HCT116 (cell line): Measurements from ENCODE around the gene DDOST. TPM values are rescaled to one million over a fixed set of nuclear protein-coding genes. Genes with fewer than 3 reads are reported as not detected.
A peak's percentile ranks its signal among the peaks of the same experiment; 100 is the strongest.

ENCODE experiments used
- ATAC-seq: fragments of 200-7000 bp; cut with Tn5 transposase; 2 replicates; pipeline ENCODE4 v1.9.1; 2020; ENCODE audit warnings: mild to moderate bottlenecking, moderate library complexity
- BruUV-seq: library from RNA; stranded (reverse); fragments of 400-500 nt; replicated peaks from 2 replicates; lab custom pipeline; 2021; lab: Mats Ljungman, UMichigan
- CTCF ChIA-PET: fragments of 300-600 bp; sonication (Branson Sonifier 250); formaldehyde crosslinking; loops from one replicate; lab custom pipeline; 2021; ENCODE audit warnings: antibody characterized with exemption; lab: Charles Lee
- POLR2A ChIA-PET: fragments of 300-600, 350-600 bp; sonication (Branson Sonifier 250); formaldehyde crosslinking; loops from one replicate; lab custom pipeline; 2021; ENCODE audit warnings: antibody characterized with exemption; lab: Charles Lee
- RAD21 ChIA-PET, 2 experiments: fragments of 300-600 bp; sonication (Branson Sonifier 250); formaldehyde crosslinking; loops; one replicate each; lab custom pipeline; 2023; ENCODE audit warnings: low total read pairs in 2 of 2; ENCODE audit not compliant: uncharacterized antibody in 2 of 2, unreplicated experiment in 2 of 2, low non-redundant PET in 1 of 2; lab: Charles Lee
- DNase-seq: peaks from one replicate; pipeline ENCODE4 v3.0.0-alpha.2; 2010; ENCODE audit warnings: low read depth, low spot score
- H2AFZ ChIP-seq: fragments of 200-600 bp; shearing (Covaris generic), sonication (generic); 2 replicates; pipeline ENCODE4 v1.6.1; 2017; ENCODE audit warnings: low read depth, mixed run types, mixed read lengths, antibody characterized with exemption, low read length; ENCODE audit not compliant: poor library complexity, severe bottlenecking
- H3K27ac ChIP-seq: 2 replicates; pipeline ENCODE4 v1.5.1; 2012; ENCODE audit warnings: low read depth, low read length
- H3K27me3 ChIP-seq: fragments of 200-600 bp; sonication (generic); 2 replicates; pipeline ENCODE4 v1.6.1; 2016; ENCODE audit warnings: mixed run types, low read length, mixed read lengths; ENCODE audit not compliant: insufficient read depth
- H3K36me3 ChIP-seq, 2 experiments: fragments of 200-500 bp in 1 of 2; fragments of 200-600 bp in 1 of 2; sonication (Bioruptor generic) in 1 of 2; sonication (generic) in 1 of 2; 2 replicates each; pipeline versions ENCODE4 v1.5.1 to v1.6.1; 2014 to 2016; ENCODE audit warnings: low read length in 2 of 2, inconsistent platforms in 1 of 2, mixed read lengths in 1 of 2, mixed run types in 1 of 2; ENCODE audit not compliant: insufficient read depth in 2 of 2, control insufficient read depth in 1 of 2
- H3K4me1 ChIP-seq, 2 experiments: fragments of 200-600 bp in 1 of 2; sonication (generic) in 1 of 2; 2 replicates each; pipeline versions ENCODE4 v1.5.1 to v1.6.1; 2012 to 2017; ENCODE audit warnings: low read length in 2 of 2, inconsistent platforms in 1 of 2, mild to moderate bottlenecking in 1 of 2, mixed read lengths in 1 of 2, mixed run types in 1 of 2, moderate library complexity in 1 of 2; ENCODE audit not compliant: insufficient read depth in 2 of 2, control insufficient read depth in 1 of 2
- H3K4me2 ChIP-seq: fragments of 200-600 bp; sonication (generic); 2 replicates; pipeline ENCODE4 v1.6.1; 2017; ENCODE audit warnings: mixed run types, low read length, mixed read lengths
- H3K4me3 ChIP-seq, 2 experiments: fragments of 200-600 bp in 1 of 2; sonication (generic) in 1 of 2; replicated peaks in 1 of 2; 2 replicates each; pipeline ENCODE4 v1.5.1; 2011 to 2016; ENCODE audit warnings: low read length in 2 of 2, control low read depth in 1 of 2, low read depth in 1 of 2, mild to moderate bottlenecking in 1 of 2, mixed read lengths in 1 of 2, mixed run types in 1 of 2
- H3K79me2 ChIP-seq: fragments of 200-600 bp; sonication (generic); 2 replicates; pipeline ENCODE4 v1.6.1; 2017; ENCODE audit warnings: mild to moderate bottlenecking, mixed run types, low read length, moderate library complexity, mixed read lengths; ENCODE audit not compliant: insufficient read depth
- H3K9ac ChIP-seq: fragments of 200-600 bp; sonication (generic); 2 replicates; pipeline ENCODE4 v1.6.1; 2016; ENCODE audit warnings: low read length, mixed read lengths
- H3K9me2 ChIP-seq: fragments of 200-600 bp; sonication (generic), shearing (Covaris generic); 2 replicates; pipeline ENCODE4 v1.6.1; 2017; ENCODE audit warnings: mixed run types, mild to moderate bottlenecking, moderate library complexity; ENCODE audit not compliant: insufficient read depth
- H3K9me3 ChIP-seq, 2 experiments: fragments of 200-500 bp in 1 of 2; fragments of 200-600 bp in 1 of 2; sonication (Bioruptor generic) in 1 of 2; sonication (generic) in 1 of 2; 2 replicates each; pipeline ENCODE4 v1.6.1; 2014 to 2017; ENCODE audit warnings: low read length in 2 of 2, mixed read lengths in 2 of 2, inconsistent platforms in 1 of 2, low read depth in 1 of 2, mild to moderate bottlenecking in 1 of 2, mixed run types in 1 of 2, moderate library complexity in 1 of 2; ENCODE audit not compliant: control insufficient read depth in 1 of 2, insufficient read depth in 1 of 2
- H4K20me1 ChIP-seq: fragments of 200-600 bp; sonication (generic), shearing (Covaris generic); 2 replicates; pipeline ENCODE4 v1.6.1; 2017; ENCODE audit warnings: mixed run types, mild to moderate bottlenecking, moderate library complexity; ENCODE audit not compliant: insufficient read depth
- ATF3 ChIP-seq: IDR thresholded peaks from 2 replicates; pipeline ENCODE4 v1.6.1; 2012
- CBX3 ChIP-seq: IDR thresholded peaks from 2 replicates; pipeline ENCODE4 v1.6.1; 2012; ENCODE audit warnings: low read depth
- CEBPB ChIP-seq: IDR thresholded peaks from 2 replicates; pipeline ENCODE4 v1.6.1; 2012; ENCODE audit warnings: low read depth
- EGR1 ChIP-seq: IDR thresholded peaks from 2 replicates; pipeline ENCODE4 v1.6.1; 2012; ENCODE audit warnings: low read depth
- ELF1 ChIP-seq: IDR thresholded peaks from 2 replicates; pipeline ENCODE4 v1.6.1; 2012; ENCODE audit warnings: low read depth, borderline replicate concordance
- EZH2 ChIP-seq: fragments of 200-600 bp; sonication (generic); IDR thresholded peaks from 2 replicates; pipeline ENCODE4 v1.6.1; 2017; ENCODE audit warnings: antibody characterized with exemption, mixed run types
- EZH2phosphoT487 ChIP-seq: fragments of 200-600 bp; IDR thresholded peaks from 2 replicates; pipeline ENCODE4 v1.6.1; 2018; ENCODE audit warnings: antibody characterized with exemption, borderline replicate concordance
- FOSL1 ChIP-seq: IDR thresholded peaks from 2 replicates; pipeline ENCODE4 v1.6.1; 2012; ENCODE audit warnings: low read depth
- JUND ChIP-seq: IDR thresholded peaks from 2 replicates; pipeline ENCODE4 v1.6.1; 2012
- RAD21 ChIP-seq: IDR thresholded peaks from 2 replicates; pipeline ENCODE4 v1.6.1; 2012; ENCODE audit warnings: low read depth, mild to moderate bottlenecking
- REST ChIP-seq: IDR thresholded peaks from 2 replicates; pipeline ENCODE4 v1.6.1; 2012; ENCODE audit warnings: low read depth
- SP1 ChIP-seq: IDR thresholded peaks from 2 replicates; pipeline ENCODE4 v1.6.1; 2012; ENCODE audit warnings: low read depth
- SRF ChIP-seq: IDR thresholded peaks from 2 replicates; pipeline ENCODE4 v1.6.1; 2012; ENCODE audit warnings: low read depth
- TCF7L2 ChIP-seq: IDR thresholded peaks from 2 replicates; pipeline ENCODE4 v1.7.0; 2011; ENCODE audit warnings: borderline replicate concordance, inconsistent platforms; ENCODE audit not compliant: insufficient read depth, insufficient read length; ENCODE audit errors: extremely low read depth
- YY1 ChIP-seq: IDR thresholded peaks from 2 replicates; pipeline ENCODE4 v1.6.1; 2011; ENCODE audit warnings: low read length, low read depth, moderate library complexity, mild to moderate bottlenecking; ENCODE audit not compliant: insufficient replicate concordance; ENCODE audit errors: extremely low read depth
- ZBTB33 ChIP-seq: IDR thresholded peaks from 2 replicates; pipeline ENCODE4 v1.6.1; 2011; ENCODE audit warnings: mild to moderate bottlenecking, low read length, moderate library complexity; ENCODE audit not compliant: insufficient replicate concordance; ENCODE audit errors: extremely low read depth
- ZFX ChIP-seq: fragments of 450-650 bp; IDR thresholded peaks from 2 replicates; pipeline ENCODE4 v1.6.1; 2017
- ZNF274 ChIP-seq: fragments of 200-500 bp; sonication (Bioruptor generic); IDR thresholded peaks from 2 replicates; pipeline ENCODE4 v1.6.1; 2014; ENCODE audit warnings: mild to moderate bottlenecking, low read depth, low read length, inconsistent platforms
- intact Hi-C: fragments of 100-400 bp; cut with micrococcal nuclease; formaldehyde crosslinking; loops from 2 replicates; pipeline ENCODE4 v1.10.0; 2022
- total RNA-seq: library from RNA; stranded (reverse); gene quantifications from one replicate; pipeline ENCODE4 v1.2.1, GENCODE V29; 2021; ENCODE audit not compliant: unreplicated experiment

The DDOST gene
- total RNA-seq, 1 experiment from 2014 or later = 387 TPM

GRCh38 chr1:20610970-20611369 lies 50.2 kb downstream of the DDOST start:
- H3K4me2 ChIP-seq = peak overlapping the region; percentile 65
- no peaks in the 10 kb centered on the region for H3K79me2 ChIP-seq
- POLR2A ChIA-PET = no interaction called here
- no peak overlapping the region for H3K4me3 ChIP-seq
- no peak for ATAC-seq
- H3K27ac ChIP-seq = no peak overlapping the region
- no TSS peak for BruUV-seq
- H3K27me3 ChIP-seq = no peaks in the 10 kb centered on the region
- TF ChIP-seq ZFX (no peak), EZH2phosphoT487 (no peak), CBX3 (no peak), TCF7L2 (no peak), RAD21 (no peak), SP1 (no peak), FOSL1 (no peak), SRF (no peak), YY1 (no peak), ELF1 (no peak), REST (no peak), ZBTB33 (no peak), CEBPB (no peak), ATF3 (no peak), ZNF274 (no peak), JUND (no peak), EGR1 (no peak), EZH2 (no peak)
- TF ChIP-seq, all 23 proteins: peak for 0
- Histone ChIP-seq H3K9me2 (no peaks in the 10 kb centered on the region), H2AFZ (no peak overlapping the region), H4K20me1 (no peaks in the 10 kb centered on the region), H3K4me1 (peaks cover 34 to 49% of the 10 kb centered on the region in 2 experiments), H3K9me3 (no peaks in the 10 kb centered on the region), H3K36me3 (no peaks in the 10 kb centered on the region), H3K9ac (no peak overlapping the region)
- no peak for DNase-seq
- intact Hi-C loops = loop anchor here (5.0 kb wide), 1 partner anchor 34 kb away; no protein-coding TSS in a partner anchor
- CTCF ChIA-PET = interaction anchor here (1.1 kb wide), 1 partner anchor 22 kb away, joined by 5 read pairs; no protein-coding TSS in a partner anchor
- RAD21 ChIA-PET = no interaction called here
